ENCODE measurements around the gene EFCAB10.
"Not testable (repeated sequence)": the region's sequence is repeated elsewhere in the genome, so short reads cannot be mapped to it uniquely, and the experiment has no call there.

EFCAB10 gene

GRCh38 chr7:105524423-105524822 is 56.9 kb downstream of the EFCAB10 start:
- H2AFZ ChIP-seq (ENCODE audit: low read length); H3K14ac ChIP-seq (ENCODE audit: low read length); DNase-seq (ENCODE audit: low spot score); H3K27ac ChIP-seq (replicated peaks; ENCODE audit: low read length); H3K4me1 ChIP-seq (ENCODE audit: control insufficient read depth in 2 of 2, insufficient read depth in 1 of 2, low read depth in 1 of 2, low read length in 2 of 2); H4K91ac ChIP-seq (ENCODE audit: low read depth, low read length, poor library complexity); H3K36me3 ChIP-seq (replicated peaks in 1 of 2; ENCODE audit: control insufficient read depth in 2 of 2, insufficient read depth in 2 of 2, low read length in 2 of 2); H2AK5ac ChIP-seq (ENCODE audit: low read depth, low read length); H3K9ac ChIP-seq (ENCODE audit: low read depth, low read length, poor library complexity); H3K4me2 ChIP-seq (ENCODE audit: insufficient read depth, low read length, poor library complexity, severe bottlenecking); H2BK120ac ChIP-seq (ENCODE audit: low read depth, low read length); H4K8ac ChIP-seq (ENCODE audit: low read depth, low read length); H2BK15ac ChIP-seq (ENCODE audit: low read length); H3K9me3 ChIP-seq (replicated peaks in 1 of 2; ENCODE audit: control insufficient read depth in 2 of 2, insufficient read depth in 1 of 2, low read depth in 1 of 2, low read length in 2 of 2); H2BK12ac ChIP-seq (ENCODE audit: low read length); H3K18ac ChIP-seq (ENCODE audit: low read length); H2BK5ac ChIP-seq (ENCODE audit: low read length); H3K23ac ChIP-seq (ENCODE audit: low read depth, low read length, poor library complexity); H3K79me1 ChIP-seq (ENCODE audit: low read depth, low read length); H3K4ac ChIP-seq (ENCODE audit: low read length); H3K27me3 ChIP-seq (ENCODE audit: control insufficient read depth in 3 of 3, insufficient read depth in 3 of 3, low read depth in 1 of 3, low read length in 3 of 3); H3K4me3 ChIP-seq (ENCODE audit: low read length in 2 of 2): not testable (repeated sequence)
- WGBS, 2 donors (ENCODE audit: extremely low coverage in 2 of 2, insufficient read length in 2 of 2, insufficient replicate concordance in 1 of 2): no CpG with 5 or more reads among the region's 11 CpGs

- Histone ChIP-seq H3K9me3 (replicated peaks in 1 of 2; ENCODE audit: control insufficient read depth in 2 of 2, insufficient read depth in 1 of 2, low read depth in 1 of 2, low read length in 2 of 2) (peaks cover 0 to 6% of the 10 kb centered on the region in 2 donors), H3K23ac (ENCODE audit: low read depth, low read length, poor library complexity) (peak within 1 kb of the TSS; percentile 99), H3K27me3 (ENCODE audit: control insufficient read depth in 3 of 3, insufficient read depth in 3 of 3, low read depth in 1 of 3, low read length in 3 of 3) (no peaks in the 10 kb centered on the region), H3K4me3 (ENCODE audit: low read length in 2 of 2) (peak within 1 kb of the TSS; percentile 71 to 91), H3K9ac (ENCODE audit: low read depth, low read length, poor library complexity) (peak within 1 kb of the TSS; percentile 99), H2BK12ac (ENCODE audit: low read length) (no peak within 1 kb of the TSS), H2BK120ac (ENCODE audit: low read depth, low read length) (no peak within 1 kb of the TSS), H3K4me1 (ENCODE audit: control insufficient read depth in 2 of 2, insufficient read depth in 1 of 2, low read depth in 1 of 2, low read length in 2 of 2) (peaks cover 2% of the 10 kb centered on the region in 2 donors), H3K27ac (replicated peaks; ENCODE audit: low read length) (peak within 1 kb of the TSS; percentile 86), H3K4ac (ENCODE audit: low read length) (no peak within 1 kb of the TSS), H3K18ac (ENCODE audit: low read length) (peak within 1 kb of the TSS; percentile 97), H3K36me3 (replicated peaks in 1 of 2; ENCODE audit: control insufficient read depth in 2 of 2, insufficient read depth in 2 of 2, low read length in 2 of 2) (peaks cover 5 to 26% of the 10 kb centered on the region in 2 donors), H3K79me1 (ENCODE audit: low read depth, low read length) (peaks cover 4% of the 10 kb centered on the region), H3K4me2 (ENCODE audit: insufficient read depth, low read length, poor library complexity, severe bottlenecking) (peak within 1 kb of the TSS; percentile 76), H4K8ac (ENCODE audit: low read depth, low read length) (peak within 1 kb of the TSS; percentile 86), H2BK15ac (ENCODE audit: low read length) (no peak within 1 kb of the TSS), H2AFZ (ENCODE audit: low read length) (peak within 1 kb of the TSS; percentile 91), H2AK5ac (ENCODE audit: low read depth, low read length) (peak within 1 kb of the TSS; percentile 58), H4K91ac (ENCODE audit: low read depth, low read length, poor library complexity) (no peak within 1 kb of the TSS), H3K14ac (ENCODE audit: low read length) (peak within 1 kb of the TSS; percentile 94), H2BK5ac (ENCODE audit: low read length) (no peak within 1 kb of the TSS)
- DNase-seq (ENCODE audit: low spot score): peak; percentile 86
- WGBS, 2 donors (ENCODE audit: extremely low coverage in 2 of 2, insufficient read length in 2 of 2, insufficient replicate concordance in 1 of 2): no CpG with 5 or more reads among the region's 96 CpGs
Observed at GRCh38 chr7:105521717-105522463, 59.4 kb downstream of the EFCAB10 start, which contains the start of gene PUS7. Gene PUS7 (minus strand): TSS chr7:105522271. CDS start chr7:105508512, 13,759 bp downstream.

GRCh38 chr7:105521027-105521716 is 60.1 kb downstream of the EFCAB10 start:
- H3K4ac ChIP-seq (ENCODE audit: low read length): no peak overlapping the region
- H2BK12ac ChIP-seq (ENCODE audit: low read length): no peak overlapping the region
- peaks cover 5 to 34% of the 10 kb centered on the region in 2 donors for H3K36me3 ChIP-seq (replicated peaks in 1 of 2; ENCODE audit: control insufficient read depth in 2 of 2, insufficient read depth in 2 of 2, low read length in 2 of 2)
- H2BK5ac ChIP-seq (ENCODE audit: low read length): no peak overlapping the region
- H3K4me2 ChIP-seq (ENCODE audit: insufficient read depth, low read length, poor library complexity, severe bottlenecking): peak overlapping the region; percentile 76
- H3K14ac ChIP-seq (ENCODE audit: low read length): peak overlapping the region; percentile 94
- peak overlapping the region; percentile 96 for H3K18ac ChIP-seq (ENCODE audit: low read length)
- no peak overlapping the region for H2BK120ac ChIP-seq (ENCODE audit: low read depth, low read length)
- H3K27me3 ChIP-seq (ENCODE audit: control insufficient read depth in 3 of 3, insufficient read depth in 3 of 3, low read depth in 1 of 3, low read length in 3 of 3): no peaks in the 10 kb centered on the region
- H3K4me3 ChIP-seq (ENCODE audit: low read length in 2 of 2): peak overlapping the region; percentile 71 to 91
- no peak overlapping the region for H4K91ac ChIP-seq (ENCODE audit: low read depth, low read length, poor library complexity)
- peak; percentile 49 for DNase-seq (ENCODE audit: low spot score)
- H2BK15ac ChIP-seq (ENCODE audit: low read length): no peak overlapping the region
- peaks cover 4% of the 10 kb centered on the region for H3K79me1 ChIP-seq (ENCODE audit: low read depth, low read length)
- no peak overlapping the region for H3K27ac ChIP-seq (replicated peaks; ENCODE audit: low read length)
- peak overlapping the region; percentile 58 for H2AK5ac ChIP-seq (ENCODE audit: low read depth, low read length)
- peak overlapping the region; percentile 97 for H3K9ac ChIP-seq (ENCODE audit: low read depth, low read length, poor library complexity)
- H3K9me3 ChIP-seq (replicated peaks in 1 of 2; ENCODE audit: control insufficient read depth in 2 of 2, insufficient read depth in 1 of 2, low read depth in 1 of 2, low read length in 2 of 2): peaks cover 0 to 6% of the 10 kb centered on the region in 2 donors
- H4K8ac ChIP-seq (ENCODE audit: low read depth, low read length): peak overlapping the region; percentile 86
- H2AFZ ChIP-seq (ENCODE audit: low read length): peak overlapping the region; percentile 91
- no CpG with 5 or more reads among the region's 25 CpGs for WGBS, 2 donors (ENCODE audit: extremely low coverage in 2 of 2, insufficient read length in 2 of 2, insufficient replicate concordance in 1 of 2)
- peak overlapping the region; percentile 99 for H3K23ac ChIP-seq (ENCODE audit: low read depth, low read length, poor library complexity)
- H3K4me1 ChIP-seq (ENCODE audit: control insufficient read depth in 2 of 2, insufficient read depth in 1 of 2, low read depth in 1 of 2, low read length in 2 of 2): peaks cover 2% of the 10 kb centered on the region in 2 donors

GRCh38 chr7:105520620-105521019 is 60.7 kb downstream of the EFCAB10 start:
- not testable (repeated sequence) for H3K4me1 ChIP-seq (ENCODE audit: control insufficient read depth in 2 of 2, insufficient read depth in 1 of 2, low read depth in 1 of 2, low read length in 2 of 2); H2BK12ac ChIP-seq (ENCODE audit: low read length); H3K27ac ChIP-seq (replicated peaks; ENCODE audit: low read length); H3K23ac ChIP-seq (ENCODE audit: low read depth, low read length, poor library complexity); H2BK120ac ChIP-seq (ENCODE audit: low read depth, low read length); H3K9me3 ChIP-seq (replicated peaks in 1 of 2; ENCODE audit: control insufficient read depth in 2 of 2, insufficient read depth in 1 of 2, low read depth in 1 of 2, low read length in 2 of 2); H4K8ac ChIP-seq (ENCODE audit: low read depth, low read length); H3K27me3 ChIP-seq (ENCODE audit: control insufficient read depth in 3 of 3, insufficient read depth in 3 of 3, low read depth in 1 of 3, low read length in 3 of 3); H2AK5ac ChIP-seq (ENCODE audit: low read depth, low read length); H3K18ac ChIP-seq (ENCODE audit: low read length); H4K91ac ChIP-seq (ENCODE audit: low read depth, low read length, poor library complexity); DNase-seq (ENCODE audit: low spot score); H3K4ac ChIP-seq (ENCODE audit: low read length); H3K14ac ChIP-seq (ENCODE audit: low read length); H3K4me2 ChIP-seq (ENCODE audit: insufficient read depth, low read length, poor library complexity, severe bottlenecking); H3K79me1 ChIP-seq (ENCODE audit: low read depth, low read length); H2AFZ ChIP-seq (ENCODE audit: low read length); H2BK15ac ChIP-seq (ENCODE audit: low read length); H2BK5ac ChIP-seq (ENCODE audit: low read length)
- no CpG with 5 or more reads among the region's 7 CpGs for WGBS, 2 donors (ENCODE audit: extremely low coverage in 2 of 2, insufficient read length in 2 of 2, insufficient replicate concordance in 1 of 2)
- Histone ChIP-seq H3K9ac (ENCODE audit: low read depth, low read length, poor library complexity) (peak overlapping the region; percentile 15), H3K36me3 (replicated peaks in 1 of 2; ENCODE audit: control insufficient read depth in 2 of 2, insufficient read depth in 2 of 2, low read length in 2 of 2) (peaks cover 5 to 34% of the 10 kb centered on the region in 2 donors), H3K4me3 (ENCODE audit: low read length in 2 of 2) (peak overlapping the region in 1 of 2 donors; percentile 71)
